Mononuclear cell (primary cell): ENCODE measurements around the gene DNAH14. TPM values are rescaled to one million over a fixed set of nuclear protein-coding genes. Genes with fewer than 3 reads are reported as not detected.
"Not testable (repeated sequence)": the region's sequence is repeated elsewhere in the genome, so short reads cannot be mapped to it uniquely, and the experiment has no call there.

Source experiments
- H3K27me3 ChIP-seq: 2 replicates; pipeline ENCODE4 v1.6.0; 2011; ENCODE audit warnings: low read length, control low read depth; ENCODE audit not compliant: insufficient read depth
- H3K4me1 ChIP-seq: 2 replicates; pipeline ENCODE4 v1.5.1; 2011; ENCODE audit warnings: mild to moderate bottlenecking, low read length, control low read depth; ENCODE audit not compliant: insufficient read depth
- H3K4me3 ChIP-seq: 2 replicates; pipeline ENCODE4 v1.5.1; 2011; ENCODE audit warnings: mild to moderate bottlenecking, low read length, moderate library complexity
- H3K9me3 ChIP-seq: 2 replicates; pipeline ENCODE4 v1.5.1; 2011; ENCODE audit warnings: low read depth, mild to moderate bottlenecking, control low read depth, low read length
- total RNA-seq: library from RNA; depleted of rRNA; stranded (reverse); fragments of >200 nt; gene quantifications from one replicate; pipeline ENCODE4 v1.2.3, GENCODE V29; 2012

DNAH14 gene
- total RNA-seq = 2.7 TPM

DNA sequence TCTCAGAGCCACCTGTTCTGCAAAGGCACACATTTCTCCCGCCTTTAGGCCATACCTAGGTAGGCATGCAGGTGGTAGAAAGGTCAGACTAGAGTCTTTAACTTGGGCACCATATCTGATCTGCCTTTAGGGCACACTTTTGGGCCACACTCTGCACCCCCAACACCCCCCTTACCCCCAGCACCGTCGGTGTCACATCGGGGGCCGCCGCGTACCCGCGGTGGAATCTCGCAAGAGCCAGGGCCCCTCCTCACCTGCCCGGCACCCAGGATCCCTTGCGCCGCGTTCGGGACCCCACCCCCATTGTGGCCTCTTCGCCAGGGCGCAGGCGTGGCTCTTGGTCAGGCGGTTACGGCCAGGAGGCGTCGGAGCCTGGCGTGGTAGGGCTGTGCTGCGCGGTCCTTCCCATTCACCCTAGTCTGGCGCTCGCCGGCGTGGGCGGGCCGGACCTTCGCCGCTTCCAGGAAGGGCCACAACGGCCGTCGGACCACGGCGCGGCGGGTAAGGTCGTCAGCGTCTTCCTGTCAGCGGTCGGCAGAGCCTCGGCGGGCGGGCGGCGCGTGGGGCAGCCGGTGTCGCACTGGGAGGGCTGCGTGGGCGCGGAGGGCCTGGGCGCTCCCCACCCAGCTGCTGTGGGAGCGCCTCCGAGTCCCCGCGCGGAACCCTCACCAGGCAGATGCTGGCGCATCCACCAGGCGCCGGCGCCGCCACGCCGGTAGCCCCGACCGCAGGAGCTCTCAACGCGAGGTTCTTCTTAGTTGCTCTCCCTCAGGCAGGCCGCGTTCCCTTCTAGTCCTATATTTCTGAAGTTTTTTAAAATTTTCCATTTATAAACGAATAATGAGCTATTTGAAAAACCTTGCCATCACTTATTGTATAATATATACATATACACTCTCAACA is at the start of gene DNAH14:
TSS of gene DNAH14 (plus strand) at position 341 of the 903 bp plus-strand sequence. CDS start 23,028 bp downstream, outside the sequence.
- Histone ChIP-seq H3K4me3 (no peak within 1 kb of the TSS), H3K9me3 (peaks cover 28% of the 10 kb centered on the region), H3K27me3 (peaks cover 22% of the 10 kb centered on the region), H3K4me1 (peaks cover 8% of the 10 kb centered on the region)

DNA sequence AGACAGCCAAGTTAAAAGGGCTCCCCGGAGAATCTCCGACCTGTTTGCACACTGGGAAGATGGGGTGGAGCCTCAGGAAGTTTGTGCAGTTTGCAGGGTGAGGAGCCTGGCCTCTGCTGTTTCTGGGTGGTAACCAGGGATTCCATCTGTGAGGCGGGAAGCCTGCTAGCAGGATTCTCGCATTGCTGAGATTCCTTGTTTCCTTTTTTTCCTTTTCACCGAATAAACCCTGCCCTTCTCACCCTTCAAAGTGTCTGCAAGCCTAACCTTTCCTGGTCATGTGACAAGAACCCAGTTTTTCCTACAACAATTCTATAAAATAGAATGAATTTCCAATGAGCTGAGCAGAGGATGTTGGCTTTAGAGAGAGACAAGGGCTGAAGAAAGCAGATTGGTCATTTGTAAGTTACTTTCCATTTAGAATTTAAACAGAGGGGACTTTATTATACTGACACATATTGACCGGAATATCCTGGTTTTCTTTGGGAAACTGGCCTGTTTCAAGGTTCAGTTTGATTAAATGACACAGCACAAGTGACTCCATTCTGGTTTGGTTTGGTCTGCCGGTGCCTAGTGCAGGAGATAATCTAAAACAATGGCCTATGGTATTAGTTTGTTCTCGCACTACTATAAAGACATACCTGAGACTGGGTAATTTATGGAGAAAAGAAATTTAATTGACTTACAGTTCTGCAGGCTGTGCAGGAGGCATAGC is 48.7 kb upstream of the DNAH14 start:
- H3K4me1 ChIP-seq = no peaks in the 10 kb centered on the region
- H3K27me3 ChIP-seq = no peaks in the 10 kb centered on the region
- H3K9me3 ChIP-seq = no peaks in the 10 kb centered on the region
- H3K4me3 ChIP-seq = no peak overlapping the region

DNA sequence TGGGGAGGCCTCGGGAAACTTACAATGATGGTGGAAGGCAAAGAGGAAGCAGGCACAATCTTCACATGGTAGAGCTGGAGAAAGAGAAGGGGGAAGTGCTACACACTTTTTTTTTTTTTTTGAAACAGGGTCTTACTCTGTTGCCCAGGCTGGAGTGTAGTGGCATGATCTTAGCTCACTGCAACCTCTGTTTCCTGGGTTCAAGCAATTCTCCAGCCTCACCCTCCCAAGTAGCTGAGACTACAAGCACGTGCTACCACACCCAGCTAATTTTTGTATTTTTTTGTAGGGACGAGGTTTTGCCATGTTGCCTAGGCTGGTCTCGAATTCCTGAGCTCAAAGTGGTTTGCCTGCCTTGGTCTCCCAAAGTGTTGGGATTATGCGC is 48.2 kb upstream of the DNAH14 start:
- not testable (repeated sequence) for H3K9me3 ChIP-seq, H3K4me3 ChIP-seq, H3K27me3 ChIP-seq, H3K4me1 ChIP-seq

DNA sequence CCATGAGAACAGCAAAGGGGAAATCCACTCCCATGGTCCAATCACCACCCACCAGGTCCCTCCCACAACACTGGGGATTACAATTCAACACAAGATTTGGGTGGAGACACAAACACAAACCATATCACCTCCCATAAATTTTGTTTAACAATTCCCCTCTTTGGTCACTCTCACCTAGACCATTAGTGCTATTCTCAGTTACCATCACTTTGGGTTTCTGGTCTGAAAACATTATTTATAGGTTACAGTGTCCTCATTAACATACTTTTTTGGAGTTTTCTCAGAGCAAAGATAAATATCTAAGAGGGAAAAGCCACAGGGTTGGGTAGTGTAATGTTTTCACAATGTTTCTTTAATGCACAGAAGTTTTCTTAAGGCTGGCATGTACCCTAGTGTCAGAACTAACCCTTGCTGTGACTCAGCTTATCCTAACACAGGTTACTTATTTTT is 47.7 kb upstream of the DNAH14 start:
- no peaks in the 10 kb centered on the region for H3K27me3 ChIP-seq

DNA sequence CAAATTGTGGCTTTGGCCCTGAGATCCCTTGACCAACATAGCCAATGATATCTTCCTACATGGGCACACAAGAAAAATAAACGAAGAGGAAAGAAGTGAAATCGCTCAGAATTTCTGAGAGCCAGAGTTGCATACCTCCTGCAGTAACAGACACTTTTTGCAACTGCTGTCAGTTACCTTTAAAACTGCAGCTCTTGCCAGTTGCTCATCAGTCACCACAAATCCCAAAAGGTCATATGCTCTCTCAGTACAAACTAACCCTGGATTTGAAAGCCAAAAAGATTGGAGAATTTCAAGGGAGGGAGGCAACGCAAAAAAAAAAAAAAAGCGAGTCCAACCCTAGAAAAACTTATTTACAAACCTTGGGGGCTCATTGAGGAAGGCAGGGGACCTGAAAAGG is 47.2 kb upstream of the DNAH14 start:
- no peak overlapping the region for H3K4me3 ChIP-seq
- H3K4me1 ChIP-seq = no peaks in the 10 kb centered on the region
- H3K27me3 ChIP-seq = no peaks in the 10 kb centered on the region
- H3K9me3 ChIP-seq = no peaks in the 10 kb centered on the region

More for the DNA sequence above, 47.7 kb upstream of the DNAH14 start:
- no peaks in the 10 kb centered on the region for H3K4me1 ChIP-seq
- H3K4me3 ChIP-seq = no peak overlapping the region
- H3K9me3 ChIP-seq = no peaks in the 10 kb centered on the region

DNA sequence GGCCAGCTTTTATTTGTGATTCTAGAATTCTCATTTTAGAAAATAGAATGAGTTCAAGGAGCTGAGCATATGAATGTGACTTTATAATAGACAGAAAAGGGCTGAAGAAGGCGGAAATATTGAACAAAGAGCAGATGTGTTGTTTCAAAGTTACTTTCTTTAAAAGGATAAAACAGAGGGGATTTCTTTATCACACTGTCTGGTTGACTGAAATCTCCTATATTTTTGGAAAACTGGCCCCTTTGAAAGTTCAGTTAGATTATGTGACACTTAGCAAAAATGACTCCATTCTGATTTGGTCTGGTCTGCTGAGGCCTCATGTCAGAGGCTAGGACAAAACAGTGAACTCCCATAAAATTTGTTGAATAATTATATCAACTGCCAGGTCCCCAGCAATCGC is 46.4 kb upstream of the DNAH14 start:
- no peaks in the 10 kb centered on the region for H3K27me3 ChIP-seq
- H3K4me1 ChIP-seq = no peaks in the 10 kb centered on the region
- no peaks in the 10 kb centered on the region for H3K9me3 ChIP-seq
- H3K4me3 ChIP-seq = no peak overlapping the region

DNA sequence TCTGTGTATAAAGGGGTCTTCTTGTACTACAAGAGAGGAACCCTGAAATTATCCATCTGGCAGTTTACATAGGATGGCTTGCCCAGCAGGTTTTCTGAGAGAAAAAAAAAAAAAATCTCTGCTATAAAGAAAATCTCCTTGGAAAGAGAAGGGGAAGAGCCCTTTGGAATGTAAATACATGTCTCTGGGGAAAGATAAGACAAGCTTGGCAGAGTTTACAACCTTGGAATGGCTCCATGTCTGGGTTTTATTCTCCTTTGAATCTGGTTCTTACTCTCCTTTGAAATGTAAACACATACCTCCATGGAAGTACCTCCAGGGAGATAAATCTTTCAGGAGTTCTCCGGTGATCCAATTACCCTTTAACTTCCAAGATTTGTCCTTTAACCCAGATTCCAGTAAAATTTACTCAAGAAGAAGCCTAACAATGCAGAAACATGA is 45.1 kb upstream of the DNAH14 start:
- Histone ChIP-seq H3K4me1 (no peaks in the 10 kb centered on the region), H3K27me3 (no peaks in the 10 kb centered on the region), H3K9me3 (no peaks in the 10 kb centered on the region), H3K4me3 (no peak overlapping the region)

DNA sequence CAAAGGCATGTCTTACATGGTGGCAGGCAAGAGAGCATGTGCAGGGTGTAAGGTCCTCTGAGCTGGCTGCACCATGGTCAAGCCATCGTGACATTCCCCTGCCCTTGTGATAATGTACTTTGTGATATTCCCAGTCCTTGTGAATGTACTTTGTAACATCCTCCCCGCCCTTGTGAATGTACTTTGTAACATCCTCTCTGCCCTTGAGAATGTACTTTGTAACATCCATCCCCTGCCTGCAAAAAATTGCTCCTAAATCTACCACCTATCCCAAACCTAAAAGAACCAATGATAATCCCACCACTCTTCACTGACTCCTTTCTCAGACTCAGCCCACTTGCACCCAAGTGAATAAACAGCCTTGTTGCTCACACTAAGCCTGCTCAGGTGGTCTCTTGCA is 44.1 kb upstream of the DNAH14 start:
- H3K27me3 ChIP-seq, H3K4me3 ChIP-seq, H3K9me3 ChIP-seq, H3K4me1 ChIP-seq: not testable (repeated sequence)

DNA sequence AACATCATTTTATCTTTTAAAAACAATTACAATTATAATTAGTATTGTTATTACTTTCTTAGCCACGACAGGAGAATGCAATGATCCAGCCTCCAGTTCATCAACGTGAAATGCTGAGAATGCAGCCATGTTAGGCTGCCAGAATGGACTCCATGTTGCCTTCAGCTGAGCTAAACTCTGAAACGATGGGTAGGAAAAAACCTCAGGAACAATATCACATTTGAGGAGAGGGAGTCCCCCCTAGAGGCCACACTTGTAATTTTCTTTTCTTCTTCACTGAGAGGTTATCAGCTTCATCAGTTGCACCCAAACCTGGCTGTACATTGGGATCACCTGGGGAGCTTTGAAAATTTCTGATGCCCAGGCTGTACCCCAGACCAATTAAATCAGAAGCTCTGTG is 34.6 kb upstream of the DNAH14 start:
- no peaks in the 10 kb centered on the region for H3K9me3 ChIP-seq
- H3K27me3 ChIP-seq = no peaks in the 10 kb centered on the region
- no peaks in the 10 kb centered on the region for H3K4me1 ChIP-seq
- no peak overlapping the region for H3K4me3 ChIP-seq

DNA sequence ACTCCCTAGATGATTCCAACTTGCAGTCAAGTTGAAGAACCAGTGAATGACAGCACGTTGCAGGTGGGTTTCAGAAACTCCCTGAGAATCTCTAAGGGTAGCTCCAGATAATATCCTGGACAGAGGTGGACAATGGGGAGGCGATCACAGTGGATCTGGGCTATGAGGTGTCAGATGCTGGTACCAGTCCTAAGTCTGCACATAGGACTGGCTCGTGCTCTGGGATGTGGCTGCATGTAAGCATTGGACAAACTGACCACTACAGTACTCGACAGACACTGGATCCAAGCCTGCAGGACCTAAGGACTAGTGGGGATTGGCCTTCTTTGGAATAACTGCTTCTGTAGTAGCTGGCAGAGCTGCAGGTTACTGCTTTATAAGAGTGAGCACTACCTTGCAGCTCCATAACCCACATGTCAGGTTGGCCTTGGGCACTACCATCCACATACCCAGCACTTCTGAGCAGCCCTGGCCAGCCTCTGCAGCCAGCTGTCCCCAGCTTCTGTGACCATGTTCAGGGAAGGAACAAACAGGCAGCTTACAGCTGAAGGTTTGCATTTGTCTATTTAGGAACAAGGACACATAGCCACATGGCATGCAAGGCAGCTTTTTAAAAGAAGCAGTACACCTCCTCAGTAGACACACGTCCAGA is 33.2 kb upstream of the DNAH14 start:
- H3K4me1 ChIP-seq = no peaks in the 10 kb centered on the region
- H3K9me3 ChIP-seq = no peaks in the 10 kb centered on the region
- H3K4me3 ChIP-seq = no peak overlapping the region
- H3K27me3 ChIP-seq = no peaks in the 10 kb centered on the region

DNA sequence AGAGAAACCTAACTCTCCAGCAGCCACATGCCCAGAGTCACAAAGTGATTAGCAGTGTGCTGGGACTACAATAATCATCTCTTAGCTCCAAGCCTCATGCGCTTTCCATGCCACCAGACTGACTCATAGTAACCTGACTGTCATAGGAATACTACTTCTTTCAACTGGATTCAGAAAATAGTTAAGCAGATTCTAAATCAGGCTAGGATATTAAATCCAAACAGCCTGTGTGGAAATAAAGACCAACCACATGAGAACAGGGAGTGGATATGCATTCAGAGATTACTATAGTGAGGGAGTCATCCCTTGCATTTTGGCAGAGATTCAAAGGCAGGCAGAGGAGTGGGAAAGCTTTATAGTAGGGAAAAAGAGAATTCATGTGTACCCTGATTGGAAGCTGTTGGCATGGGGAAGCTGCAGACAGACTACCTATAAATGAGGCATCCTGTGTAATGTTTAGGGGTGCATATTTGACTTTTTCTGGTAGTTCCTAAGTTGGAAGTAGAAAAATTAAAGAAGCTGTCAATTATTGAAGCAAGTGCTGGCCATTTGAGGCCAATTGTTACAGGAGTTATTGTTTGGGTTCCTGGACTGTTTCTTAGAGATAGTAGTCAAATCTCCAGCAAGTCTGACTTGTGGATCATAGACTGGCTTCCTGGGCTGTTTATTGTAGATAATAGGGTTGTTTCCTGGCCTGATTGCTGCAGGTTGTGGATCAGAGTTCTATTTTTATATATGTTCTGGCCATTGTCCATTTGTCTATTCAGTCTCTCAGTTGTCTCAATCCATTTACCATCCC is 31.7 kb upstream of the DNAH14 start:
- Histone ChIP-seq H3K9me3 (no peaks in the 10 kb centered on the region), H3K27me3 (no peaks in the 10 kb centered on the region), H3K4me1 (no peaks in the 10 kb centered on the region), H3K4me3 (no peak overlapping the region)

DNA sequence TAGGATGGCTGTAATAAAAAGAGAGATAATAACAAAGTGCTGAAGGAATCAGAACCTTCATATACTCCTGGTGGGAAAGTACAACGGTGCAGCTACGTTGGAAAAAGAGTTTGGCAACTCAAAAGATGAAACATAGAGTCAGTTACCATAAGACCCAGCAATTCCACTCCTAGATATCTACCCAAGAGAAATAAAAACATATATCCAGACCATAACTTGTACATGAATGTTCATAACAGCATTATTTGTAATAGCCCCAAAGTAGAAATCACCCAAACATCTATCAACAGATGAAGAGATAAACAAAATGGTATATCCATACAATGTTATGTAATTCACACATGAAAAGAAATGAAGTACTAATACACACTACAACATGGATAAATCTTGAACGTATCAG is 30.5 kb upstream of the DNAH14 start:
- Histone ChIP-seq H3K4me3 (no peak overlapping the region), H3K27me3 (no peaks in the 10 kb centered on the region), H3K9me3 (no peaks in the 10 kb centered on the region), H3K4me1 (no peaks in the 10 kb centered on the region)

DNA sequence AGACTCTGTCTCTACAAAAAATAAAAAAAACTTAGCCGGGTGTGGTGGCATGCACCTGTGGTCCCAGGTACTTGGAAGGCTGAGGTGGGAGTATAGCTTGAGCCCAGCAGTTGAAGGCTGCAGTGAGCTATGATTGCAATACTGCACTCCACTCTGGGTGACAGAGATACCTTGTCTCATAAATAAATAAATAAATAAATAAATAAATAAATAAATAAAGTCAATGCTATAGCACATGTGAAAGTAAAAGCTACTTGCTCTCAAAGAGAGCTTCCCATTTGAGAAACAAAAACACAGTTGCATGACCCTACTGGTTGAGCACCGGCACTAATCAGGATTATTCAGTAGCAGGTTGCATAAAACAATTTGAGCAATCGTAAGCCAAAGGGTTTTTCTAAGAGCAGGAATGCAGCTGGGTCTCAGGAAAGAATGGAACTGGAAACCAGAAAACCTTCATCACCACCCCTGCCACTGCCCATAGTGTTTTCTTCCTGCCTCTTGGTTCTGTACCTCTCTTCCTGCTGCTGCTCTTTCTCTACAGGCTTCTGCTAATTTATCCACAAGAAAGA is 29.3 kb upstream of the DNAH14 start:
- Histone ChIP-seq H3K4me3 (no peak overlapping the region), H3K27me3 (no peaks in the 10 kb centered on the region), H3K9me3 (no peaks in the 10 kb centered on the region), H3K4me1 (no peaks in the 10 kb centered on the region)

DNA sequence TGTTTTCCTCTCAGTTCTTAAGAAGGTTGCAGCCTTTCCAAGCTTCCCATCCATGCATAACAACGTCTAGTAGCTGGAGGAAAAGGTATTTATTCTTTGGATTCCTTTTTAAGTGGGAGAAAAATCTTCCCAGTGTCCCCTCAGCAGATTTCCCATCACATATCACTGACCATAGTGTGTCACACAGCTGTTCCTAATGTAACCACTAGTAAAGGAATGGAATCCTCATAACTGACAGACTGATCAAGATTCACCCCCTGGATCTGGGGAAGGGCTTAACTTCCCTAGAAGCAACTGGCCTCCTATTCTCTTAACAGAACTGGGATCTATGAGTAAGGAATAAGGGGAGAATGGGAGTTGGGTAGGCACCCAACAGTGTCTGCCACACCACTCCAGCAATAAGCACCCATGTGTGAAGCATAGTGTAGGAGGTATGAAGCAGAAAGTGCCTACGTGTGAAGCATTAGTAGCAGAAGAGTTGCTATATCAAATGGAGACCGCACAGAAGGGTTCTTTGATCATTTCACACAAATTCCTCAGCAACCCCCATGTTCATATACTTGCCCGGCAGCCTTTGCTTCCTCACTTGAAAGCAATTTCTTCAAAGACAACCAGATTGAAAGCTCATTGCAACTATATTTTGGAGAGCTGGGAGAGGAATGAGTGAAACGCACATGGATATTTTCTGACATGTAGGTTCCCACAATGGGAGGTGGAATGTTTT is 28.2 kb upstream of the DNAH14 start:
- no peaks in the 10 kb centered on the region for H3K4me1 ChIP-seq
- no peaks in the 10 kb centered on the region for H3K9me3 ChIP-seq
- H3K4me3 ChIP-seq = no peak overlapping the region
- peaks cover 3% of the 10 kb centered on the region for H3K27me3 ChIP-seq
